Measurements from ENCODE around the gene OR6C70. TPM values are rescaled to one million over a fixed set of nuclear protein-coding genes. Genes with fewer than 3 reads are reported as not detected.

OR6C70 gene
- total RNA-seq, 2 experiments from 2014 or later, result not detected

DNA sequence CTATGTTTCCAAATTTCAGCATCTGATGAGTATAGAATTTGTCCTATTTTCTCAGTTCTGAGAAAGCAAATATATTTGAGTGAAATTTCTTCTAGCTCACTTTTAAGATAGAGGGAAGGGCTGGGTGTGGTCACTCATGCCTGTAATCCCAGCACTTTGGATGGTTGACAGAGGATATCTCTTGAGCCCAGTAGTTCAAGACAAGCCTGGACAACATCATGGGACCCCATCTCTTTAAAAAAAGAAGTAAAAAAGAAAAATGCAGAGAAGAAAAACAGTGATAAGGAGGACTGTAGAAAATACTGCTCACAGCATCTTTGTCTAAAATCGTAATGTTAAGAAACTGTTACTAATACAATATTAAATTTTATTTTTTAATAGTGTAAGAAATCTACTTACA, 2.3 kb upstream of the OR6C70 start:
- H4K20me1 ChIP-seq (ENCODE audit: insufficient read depth, low read length), result no peaks in the 10 kb centered on the region
- no peaks in the 10 kb centered on the region for H3K9me3 ChIP-seq (ENCODE audit: low read length)
- no peaks in the 10 kb centered on the region for H3K9me2 ChIP-seq (ENCODE audit: insufficient read depth, low read length)
- no peaks in the 10 kb centered on the region for H3K36me3 ChIP-seq (ENCODE audit: insufficient read depth, low read length)
- BruUV-seq (replicated peaks), result no TSS peak
- peaks cover 13% of the 10 kb centered on the region for H3K4me1 ChIP-seq (ENCODE audit: insufficient read depth, low read length, poor library complexity, severe bottlenecking)
- no peak overlapping the region for H3K27ac ChIP-seq (ENCODE audit: low read depth, low read length, poor library complexity, severe bottlenecking)
- no peak for DNase-seq (ENCODE audit: low spot score)
- POLR2A ChIA-PET, result interaction anchor here (0.7 to 0.8 kb wide), 3 partner anchors 28 to 79 kb away, joined by 3 to 4 read pairs (median 3); no protein-coding TSS in a partner anchor
- CTCF ChIA-PET (ENCODE audit: unreplicated experiment), result no interaction called here
- intact Hi-C loops (cut with micrococcal nuclease; ENCODE audit: unreplicated experiment), result no loop called here
- H3K4me3 ChIP-seq (ENCODE audit: low read depth, low read length, poor library complexity, severe bottlenecking), result no peak overlapping the region
- H3K79me2 ChIP-seq (ENCODE audit: insufficient read depth, low read depth, low read length), result no peaks in the 10 kb centered on the region
- no peak overlapping the region for H2AFZ ChIP-seq (ENCODE audit: low read length)
- no peak overlapping the region for H3K4me2 ChIP-seq (ENCODE audit: low read length)
- TF ChIP-seq CTCF (conservative IDR thresholded peaks at IDR 0.05; ENCODE audit: low read length) (no peak), EZH2phosphoT487 (IDR thresholded peaks at IDR 0.05; ENCODE audit: borderline replicate concordance, low read depth, low read length) (no peak)

DNA sequence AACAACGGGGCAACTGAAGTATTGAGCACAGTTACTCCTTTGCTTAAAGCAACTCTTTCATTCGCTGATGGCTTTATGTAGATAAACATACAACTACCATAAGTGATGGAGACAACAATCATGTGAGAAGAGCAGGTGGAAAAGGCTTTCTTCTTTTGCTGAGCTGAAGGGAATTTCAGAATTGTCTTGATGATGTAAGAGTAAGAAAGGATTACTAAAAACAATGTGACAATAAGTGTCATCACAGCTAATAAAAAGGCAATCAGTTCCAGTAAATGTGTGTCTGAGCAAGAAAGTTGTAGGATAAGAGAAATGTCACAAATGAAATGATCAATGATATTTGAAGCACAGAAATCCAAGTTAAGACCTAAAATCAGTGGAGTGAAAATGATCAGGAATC, 647 bp downstream of the OR6C70 start:
- peaks cover 20% of the 10 kb centered on the region for H3K4me1 ChIP-seq (ENCODE audit: insufficient read depth, low read length, poor library complexity, severe bottlenecking)
- no peak overlapping the region for H3K4me2 ChIP-seq (ENCODE audit: low read length)
- H2AFZ ChIP-seq (ENCODE audit: low read length), result no peak overlapping the region

More for the DNA sequence above, 647 bp downstream of the OR6C70 start:
- Histone ChIP-seq H3K9me2 (ENCODE audit: insufficient read depth, low read length) (no peaks in the 10 kb centered on the region), H3K9me3 (ENCODE audit: low read length) (no peaks in the 10 kb centered on the region), H3K79me2 (ENCODE audit: insufficient read depth, low read depth, low read length) (no peaks in the 10 kb centered on the region), H3K36me3 (ENCODE audit: insufficient read depth, low read length) (no peaks in the 10 kb centered on the region), H3K4me3 (ENCODE audit: low read depth, low read length, poor library complexity, severe bottlenecking) (no peak overlapping the region), H4K20me1 (ENCODE audit: insufficient read depth, low read length) (no peaks in the 10 kb centered on the region), H3K27ac (ENCODE audit: low read depth, low read length, poor library complexity, severe bottlenecking) (no peak overlapping the region)
- no TSS peak for BruUV-seq (replicated peaks)
- DNase-seq (ENCODE audit: low spot score), result no peak
- CTCF ChIA-PET (ENCODE audit: unreplicated experiment), result no interaction called here
- intact Hi-C loops (cut with micrococcal nuclease; ENCODE audit: unreplicated experiment), result no loop called here
- POLR2A ChIA-PET, result no interaction called here
- TF ChIP-seq CTCF (conservative IDR thresholded peaks at IDR 0.05; ENCODE audit: low read length) (no peak), EZH2phosphoT487 (IDR thresholded peaks at IDR 0.05; ENCODE audit: borderline replicate concordance, low read depth, low read length) (no peak)
